ENCODE results near the gene HOXA9. TPM values are rescaled to one million over a fixed set of nuclear protein-coding genes. Genes with fewer than 3 reads are reported as not detected.

Gene HOXA9
- polyA plus RNA-seq, 1 of the 3 experiments (the other 2 are of a cell fraction) = not detected

DNA sequence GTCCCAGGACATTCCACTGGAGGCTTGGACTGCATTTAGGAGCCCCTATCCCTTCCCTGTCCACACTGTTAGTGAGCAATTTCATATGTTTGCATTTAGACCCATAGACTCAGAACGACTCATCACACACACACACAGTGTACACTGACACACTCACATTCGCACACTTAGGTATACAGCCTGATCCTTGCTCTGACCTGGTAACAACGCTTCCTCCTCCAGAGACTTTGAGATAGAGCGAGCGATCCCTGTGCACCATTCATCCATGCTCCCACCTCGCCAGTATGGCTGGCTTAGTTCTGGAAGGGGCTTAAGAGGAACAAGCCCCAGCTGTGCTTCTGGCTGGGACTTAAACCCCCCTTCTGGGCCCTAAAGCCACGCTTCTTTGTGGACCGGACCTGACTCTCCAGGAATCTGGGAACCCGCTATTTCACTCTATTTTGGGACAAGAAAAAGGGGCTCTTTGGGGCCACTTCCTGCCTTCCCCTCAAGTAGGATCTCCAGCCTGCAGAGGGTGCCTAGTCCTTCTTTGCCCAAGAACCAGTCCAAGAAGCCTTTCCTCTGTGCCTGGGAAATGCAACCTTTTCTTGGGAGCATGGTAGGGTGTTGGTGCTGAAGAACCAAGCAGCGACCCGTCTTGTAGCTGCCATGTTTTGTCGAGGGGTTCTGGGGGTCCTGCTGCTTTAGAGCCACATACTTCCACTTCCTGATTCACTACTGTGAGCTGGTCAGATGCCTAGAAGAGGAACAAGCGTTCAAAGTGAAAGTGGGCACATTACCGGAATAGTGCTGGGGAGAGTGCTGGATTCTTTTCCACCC, 35.6 kb upstream of the HOXA9 start:
- no peak for DNase-seq
- Histone ChIP-seq H3K27me3 (ENCODE audit: insufficient read depth) (peaks cover 84% of the 10 kb centered on the region), H2AFZ (ENCODE audit: low read depth) (no peak overlapping the region), H4K20me1 (ENCODE audit: insufficient read depth) (peaks cover 6% of the 10 kb centered on the region; the same call in 1 of the 2 replicates), H3K4me3 (ENCODE audit: low read depth in 2 of 2, low read length in 1 of 2) (peak overlapping the region in 1 of 2 experiments; percentile 7; a peak in 1 of 4 replicates), H3K9me2 (no peaks in the 10 kb centered on the region), H3K36me3 (replicated peaks in 1 of 2; ENCODE audit: control insufficient read depth in 1 of 2, insufficient read depth in 2 of 2, low read length in 1 of 2) (no peaks in the 10 kb centered on the region), H3K4me2 (peak overlapping the region; percentile 51), H3K9me3 (no peaks in the 10 kb centered on the region), H3K79me2 (ENCODE audit: insufficient read depth) (no peaks in the 10 kb centered on the region), H3F3A (replicated peaks; ENCODE audit: insufficient read depth) (peaks cover 5% of the 10 kb centered on the region), H3K9ac (no peak overlapping the region), H3K27ac (ENCODE audit: low read depth in 2 of 2, low read length in 1 of 2) (no peak overlapping the region), H3K4me1 (ENCODE audit: control insufficient read depth in 1 of 2, insufficient read depth in 2 of 2, low read depth in 1 of 2, low read length in 1 of 2) (peaks cover 0 to 7% of the 10 kb centered on the region in 2 experiments; a peak in 1 of 4 replicates)
- 13% methylated on average over 14 of the region's 14 CpGs for WGBS (ENCODE audit: low lambda C conversion rate)
- POLR2A ChIA-PET = no interaction called here
- TF ChIP-seq FOSL2 (IDR thresholded peaks at IDR 0.05; ENCODE audit: borderline replicate concordance, low read depth) = no peak
- no peak for TF ChIP-seq IRF3 (IDR thresholded peaks at IDR 0.05; ENCODE audit: low read depth, low read length)
- TF ChIP-seq EZH2phosphoT487 (IDR thresholded peaks at IDR 0.05; ENCODE audit: borderline replicate concordance, low read depth) = no peak
- no peak for TF ChIP-seq USF1 (IDR thresholded peaks at IDR 0.05; ENCODE audit: borderline replicate concordance, low read depth)
- no peak for TF ChIP-seq NRF1 (IDR thresholded peaks at IDR 0.05; ENCODE audit: low read depth, low read length)
- TF ChIP-seq GABPA (IDR thresholded peaks at IDR 0.05; ENCODE audit: low read depth) = no peak
- no peak for TF ChIP-seq RFX5 (IDR thresholded peaks at IDR 0.05; ENCODE audit: low read length)
- TF ChIP-seq CHD2 (IDR thresholded peaks at IDR 0.05; ENCODE audit: low read length, partially characterized antibody) = no peak
- TF ChIP-seq TCF12 (IDR thresholded peaks at IDR 0.05) = no peak
- TF ChIP-seq, protein P1, sequence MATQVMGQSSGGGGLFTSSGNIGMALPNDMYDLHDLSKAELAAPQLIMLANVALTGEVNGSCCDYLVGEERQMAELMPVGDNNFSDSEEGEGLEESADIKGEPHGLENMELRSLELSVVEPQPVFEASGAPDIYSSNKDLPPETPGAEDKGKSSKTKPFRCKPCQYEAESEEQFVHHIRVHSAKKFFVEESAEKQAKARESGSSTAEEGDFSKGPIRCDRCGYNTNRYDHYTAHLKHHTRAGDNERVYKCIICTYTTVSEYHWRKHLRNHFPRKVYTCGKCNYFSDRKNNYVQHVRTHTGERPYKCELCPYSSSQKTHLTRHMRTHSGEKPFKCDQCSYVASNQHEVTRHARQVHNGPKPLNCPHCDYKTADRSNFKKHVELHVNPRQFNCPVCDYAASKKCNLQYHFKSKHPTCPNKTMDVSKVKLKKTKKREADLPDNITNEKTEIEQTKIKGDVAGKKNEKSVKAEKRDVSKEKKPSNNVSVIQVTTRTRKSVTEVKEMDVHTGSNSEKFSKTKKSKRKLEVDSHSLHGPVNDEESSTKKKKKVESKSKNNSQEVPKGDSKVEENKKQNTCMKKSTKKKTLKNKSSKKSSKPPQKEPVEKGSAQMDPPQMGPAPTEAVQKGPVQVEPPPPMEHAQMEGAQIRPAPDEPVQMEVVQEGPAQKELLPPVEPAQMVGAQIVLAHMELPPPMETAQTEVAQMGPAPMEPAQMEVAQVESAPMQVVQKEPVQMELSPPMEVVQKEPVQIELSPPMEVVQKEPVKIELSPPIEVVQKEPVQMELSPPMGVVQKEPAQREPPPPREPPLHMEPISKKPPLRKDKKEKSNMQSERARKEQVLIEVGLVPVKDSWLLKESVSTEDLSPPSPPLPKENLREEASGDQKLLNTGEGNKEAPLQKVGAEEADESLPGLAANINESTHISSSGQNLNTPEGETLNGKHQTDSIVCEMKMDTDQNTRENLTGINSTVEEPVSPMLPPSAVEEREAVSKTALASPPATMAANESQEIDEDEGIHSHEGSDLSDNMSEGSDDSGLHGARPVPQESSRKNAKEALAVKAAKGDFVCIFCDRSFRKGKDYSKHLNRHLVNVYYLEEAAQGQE (IDR thresholded peaks at IDR 0.05; ENCODE audit: low read depth, low read length) = no peak
- TF ChIP-seq JUND (IDR thresholded peaks at IDR 0.05) = no peak
- CTCF ChIA-PET = interaction anchor here (0.9 to 5.2 kb wide), 10 partner anchors 9 to 878 kb away, joined by 3 to 44 read pairs (median 4); no protein-coding TSS in a partner anchor
